Stomach (tissue), 9 donors: ENCODE data around the gene LIAS. TPM values are rescaled to one million over a fixed set of nuclear protein-coding genes. Genes with fewer than 3 reads are reported as not detected.

ENCODE experiments used
- DNase-seq, 2 donors: peaks; one replicate each; pipeline versions ENCODE4 v3.0.0 to v3.0.0-alpha.2; 2013 to 2019
- H3K27ac ChIP-seq, 5 donors: fragments of 200-600 bp in 4 of 5; sonication (generic) in 4 of 5; one replicate each; pipeline ENCODE4 v1.5.1; 2013 to 2019; ENCODE audit warnings: mild to moderate bottlenecking in 1 of 5, moderate library complexity in 1 of 5
- H3K27me3 ChIP-seq, 3 donors: fragments of 200-600 bp; sonication (generic); one replicate each; pipeline ENCODE4 v1.5.1; 2017 to 2019; ENCODE audit warnings: mixed run types in 1 of 3
- H3K36me3 ChIP-seq, 4 donors: fragments of 200-600 bp; sonication (generic); 1 replicate in 3 of 4; 2 replicates in 1 of 4; pipeline ENCODE4 v1.5.1; 2016 to 2019
- H3K4me1 ChIP-seq, 4 donors: fragments of 200-600 bp; sonication (generic); one replicate each; pipeline ENCODE4 v1.5.1; 2016 to 2019
- H3K4me3 ChIP-seq, 4 donors: fragments of 200-600 bp; sonication (generic) in 3 of 4; one replicate each; pipeline ENCODE4 v1.5.1; 2016 to 2019; ENCODE audit warnings: mild to moderate bottlenecking in 1 of 4
- H3K9me3 ChIP-seq, 4 donors: fragments of 200-600 bp; sonication (generic); one replicate each; pipeline ENCODE4 v1.5.1; 2016 to 2019
- EP300 ChIP-seq: sonication (generic); formaldehyde crosslinking; IDR thresholded peaks from one replicate; pipeline ENCODE4 v1.6.1; 2017; ENCODE audit warnings: antibody characterized with exemption
- POLR2A ChIP-seq, 4 donors: fragments of 450-650 bp; IDR thresholded peaks; one replicate each; pipeline ENCODE4 v1.6.1; 2016; ENCODE audit warnings: antibody characterized with exemption in 4 of 4, control low read depth in 2 of 4, mild to moderate bottlenecking in 1 of 4, moderate library complexity in 1 of 4
- POLR2AphosphoS5 ChIP-seq, 3 donors: sonication (generic); formaldehyde crosslinking; IDR thresholded peaks; one replicate each; pipeline ENCODE4 v1.6.1; 2016; ENCODE audit warnings: antibody characterized with exemption in 3 of 3
- WGBS, 5 donors: extraction: QIAGEN DNeasy Blood & Tissue Kit in 3 of 5; methylation state at CpG; one replicate each; pipeline versions ENCODE4 v1.1.5 to v1.1.7; 2013 to 2018; 5-methylcytosine and 5-hydroxymethylcytosine counted together
- intact Hi-C: fragments of 100-400 bp; cut with DNase I; formaldehyde crosslinking; loops from one replicate; pipeline ENCODE4 v1.15.1; 2023; ENCODE audit warnings: low total_unique reads
- polyA plus RNA-seq, 3 donors: library from polyadenylated mRNA; stranded (reverse); fragments of 200-250 nt; gene quantifications; one replicate each; pipeline ENCODE4 v1.2.3, GENCODE V29; 2013
- small RNA-seq, 4 donors: library from RNA; depleted of rRNA; stranded (forward); fragments of <200 nt; gene quantifications; one replicate each; pipeline ENCODE3, GENCODE V24; 2016
- total RNA-seq, 5 donors: library from RNA; depleted of rRNA; stranded (reverse); fragments of >200 nt; gene quantifications; one replicate each; pipeline versions ENCODE4 v1.1.0 to v1.2.3, GENCODE V29; 2014 to 2016
- TF ChIP-seq, protein P1 (sequence below), 7 experiments: fragments of 450-650 bp in 4 of 7; fragments of 200-600 bp in 3 of 7; sonication (generic) in 3 of 7; IDR thresholded peaks; one replicate each; pipeline ENCODE4 v1.5.1; 2016 to 2019; ENCODE audit warnings: antibody characterized with exemption in 7 of 7, control low read depth in 2 of 7, mild to moderate bottlenecking in 1 of 7
- donor health status: healthy with polysubstance abuse.
- donor health status: Bipolar disorder and iron deficiency.
- donor health status: healthy.

Gene LIAS
- total and polyA plus RNA-seq, 8 donors, result 10.4 to 36.2 (median 18.5) TPM

- DNase-seq, result peak; percentile 97 to 99
- WGBS, 5 donors, result 0 to 1% (median 0%) methylated on average over 40 to 73 of the region's 73 CpGs
- Histone ChIP-seq H3K27me3 (no peaks in the 10 kb centered on the region), H3K4me3 (peak within 1 kb of the TSS; percentile 80 to 96 (median 85)), H3K27ac (peak within 1 kb of the TSS; percentile 93 to 97 (median 97)), H3K4me1 (peaks cover 10 to 57% (median 41%) of the 10 kb centered on the region in 4 donors), H3K9me3 (no peaks in the 10 kb centered on the region), H3K36me3 (peaks cover 0 to 20% (median 9%) of the 10 kb centered on the region in 4 donors)
- TF ChIP-seq, protein P1, sequence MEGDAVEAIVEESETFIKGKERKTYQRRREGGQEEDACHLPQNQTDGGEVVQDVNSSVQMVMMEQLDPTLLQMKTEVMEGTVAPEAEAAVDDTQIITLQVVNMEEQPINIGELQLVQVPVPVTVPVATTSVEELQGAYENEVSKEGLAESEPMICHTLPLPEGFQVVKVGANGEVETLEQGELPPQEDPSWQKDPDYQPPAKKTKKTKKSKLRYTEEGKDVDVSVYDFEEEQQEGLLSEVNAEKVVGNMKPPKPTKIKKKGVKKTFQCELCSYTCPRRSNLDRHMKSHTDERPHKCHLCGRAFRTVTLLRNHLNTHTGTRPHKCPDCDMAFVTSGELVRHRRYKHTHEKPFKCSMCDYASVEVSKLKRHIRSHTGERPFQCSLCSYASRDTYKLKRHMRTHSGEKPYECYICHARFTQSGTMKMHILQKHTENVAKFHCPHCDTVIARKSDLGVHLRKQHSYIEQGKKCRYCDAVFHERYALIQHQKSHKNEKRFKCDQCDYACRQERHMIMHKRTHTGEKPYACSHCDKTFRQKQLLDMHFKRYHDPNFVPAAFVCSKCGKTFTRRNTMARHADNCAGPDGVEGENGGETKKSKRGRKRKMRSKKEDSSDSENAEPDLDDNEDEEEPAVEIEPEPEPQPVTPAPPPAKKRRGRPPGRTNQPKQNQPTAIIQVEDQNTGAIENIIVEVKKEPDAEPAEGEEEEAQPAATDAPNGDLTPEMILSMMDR (IDR thresholded peaks at IDR 0.05), result peak in 1 of 7 experiments; percentile 6
- no peak for TF ChIP-seq EP300
- peak in 2 of 4 donors; percentile 73 to 94 for TF ChIP-seq POLR2A (IDR thresholded peaks at IDR 0.05)
- peak; percentile 57 to 97 (median 92) for TF ChIP-seq POLR2AphosphoS5 (IDR thresholded peaks at IDR 0.05)
- intact Hi-C loops, result no loop called here
Measured at GRCh38 chr4:39527296-39528060, 68.6 kb downstream of the LIAS start, which contains the start of gene UGDH. UGDH (minus strand) TSS chr4:39527439; CDS start chr4:39521512, 5,927 bp downstream.

GRCh38 chr4:39528061-39528465 lies 69.2 kb downstream of the LIAS start:
- peak overlapping the region; percentile 93 to 97 (median 97) for H3K27ac ChIP-seq
- H3K4me1 ChIP-seq, result peaks cover 10 to 51% (median 36%) of the 10 kb centered on the region in 4 donors
- 1 to 5% (median 2%) methylated on average over 15 to 21 of the region's 21 CpGs for WGBS, 5 donors
- no peak for TF ChIP-seq EP300
- TF ChIP-seq, protein P1 (IDR thresholded peaks at IDR 0.05), result no peak
- no peak for TF ChIP-seq POLR2AphosphoS5 (IDR thresholded peaks at IDR 0.05)
- TF ChIP-seq POLR2A (IDR thresholded peaks at IDR 0.05), result no peak
- no peaks in the 10 kb centered on the region for H3K27me3 ChIP-seq
- H3K36me3 ChIP-seq, result peaks cover 0 to 26% (median 15%) of the 10 kb centered on the region in 4 donors
- peak overlapping the region; percentile 80 to 96 (median 85) for H3K4me3 ChIP-seq
- intact Hi-C loops, result no loop called here
- H3K9me3 ChIP-seq, result no peaks in the 10 kb centered on the region
- no peak for DNase-seq

Small RNAs within 50 kb of the gene (small RNA-seq; reads per million reads assigned to genes)
- 0 reads per million in 4 donors for gene MIR5591
- 0 reads per million in 4 donors for gene RF00019

Other genes starting within 250 kb of the LIAS start
- gene RFC1, start 92.7 kb upstream of the LIAS start, total RNA-seq, result 100 to 1,000 TPM in 1 of 5 donors, 10 to 100 TPM in 4; 13.6 to 127 (median 51.8) TPM
- gene RFC1, start 92.7 kb upstream of the LIAS start, polyA plus RNA-seq, result 10 to 100 TPM in 2 of 3 donors, 1 to 10 TPM in 1; 9.1 to 12.5 (median 10.8) TPM
- under 1 TPM in 1 of 5 donors, not detected in 4; 0.18 TPM for gene KLB, start 52.1 kb upstream of the LIAS start, total RNA-seq
- under 1 TPM; 0.06 to 0.61 (median 0.10) TPM for gene KLB, start 52.1 kb upstream of the LIAS start, polyA plus RNA-seq
- 1,000 to 10,000 TPM in 4 of 5 donors, 100 to 1,000 TPM in 1; 964 to 4,990 (median 2,883) TPM for gene RPL9, start 134 bp upstream of the LIAS start, total RNA-seq
- gene RPL9, start 134 bp upstream of the LIAS start, polyA plus RNA-seq, result 1,000 to 10,000 TPM; 2,170 to 4,250 (median 2,805) TPM
- gene UGDH, start 68.4 kb downstream of the LIAS start, total RNA-seq, result 100 to 1,000 TPM in 2 of 5 donors, 10 to 100 TPM in 3; 26.3 to 161 (median 95.0) TPM
- gene UGDH, start 68.4 kb downstream of the LIAS start, polyA plus RNA-seq, result 10 to 100 TPM; 14.6 to 30.2 (median 24.2) TPM
- 10 to 100 TPM; 11.1 to 72.9 (median 24.0) TPM for gene SMIM14, start 179.8 kb downstream of the LIAS start, total RNA-seq
- gene SMIM14, start 179.8 kb downstream of the LIAS start, polyA plus RNA-seq, result 10 to 100 TPM; 16.4 to 83.6 (median 41.4) TPM
- gene UBE2K, start 239.1 kb downstream of the LIAS start, total RNA-seq, result 100 to 1,000 TPM in 1 of 5 donors, 10 to 100 TPM in 3, 1 to 10 TPM in 1; 7.0 to 187 (median 68.3) TPM
- 10 to 100 TPM; 23.8 to 30.1 (median 24.1) TPM for gene UBE2K, start 239.1 kb downstream of the LIAS start, polyA plus RNA-seq